Measurements from ENCODE around the gene ACCSL. TPM values are rescaled to one million over a fixed set of nuclear protein-coding genes. Genes with fewer than 3 reads are reported as not detected.

Gene ACCSL
- total and polyA plus RNA-seq, 2 donors from 2014 or later, result not detected

DNA sequence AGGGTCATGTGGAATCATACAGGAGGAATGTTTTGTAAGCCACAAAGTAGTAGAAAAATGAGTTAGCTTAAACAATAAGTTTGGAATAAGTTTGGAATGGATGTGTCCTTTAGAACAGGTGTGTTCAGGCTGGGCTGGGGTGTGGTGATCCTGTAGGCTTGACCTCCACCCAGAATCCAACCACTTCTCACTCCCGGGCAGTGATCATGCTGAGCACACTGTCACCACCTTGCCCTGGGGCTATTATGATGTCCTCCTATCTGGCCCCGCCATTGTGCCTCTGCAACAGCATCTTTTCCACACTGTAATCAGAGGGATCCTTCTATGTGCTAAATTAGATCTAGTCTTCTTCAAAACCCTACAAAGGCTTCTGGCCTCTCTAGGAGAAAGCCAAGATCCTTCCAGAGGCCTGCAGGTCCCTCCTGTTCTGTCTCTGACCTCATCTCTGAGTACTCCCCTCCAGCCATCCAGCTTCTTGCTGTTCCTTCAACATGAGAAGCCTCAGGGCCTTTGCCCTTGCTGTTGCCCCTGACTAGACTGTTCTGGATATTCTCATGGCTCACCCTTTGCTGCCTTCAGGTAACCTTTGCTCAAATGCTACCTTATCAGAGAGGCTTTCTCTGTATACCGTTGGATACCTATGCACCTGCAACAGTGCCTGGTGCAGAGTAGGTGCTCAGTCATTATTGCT lies 18.8 kb upstream of the ACCSL start:
- H3K36me3 ChIP-seq (ENCODE audit: control insufficient read depth in 2 of 3, insufficient read depth in 3 of 3, low read length in 3 of 3), result no peaks in the 10 kb centered on the region
- intact Hi-C loops (cut with DNase I), result no loop called here
- DNase-seq (no peak), FAIRE-seq (no peak)
- TF ChIP-seq, protein P1, sequence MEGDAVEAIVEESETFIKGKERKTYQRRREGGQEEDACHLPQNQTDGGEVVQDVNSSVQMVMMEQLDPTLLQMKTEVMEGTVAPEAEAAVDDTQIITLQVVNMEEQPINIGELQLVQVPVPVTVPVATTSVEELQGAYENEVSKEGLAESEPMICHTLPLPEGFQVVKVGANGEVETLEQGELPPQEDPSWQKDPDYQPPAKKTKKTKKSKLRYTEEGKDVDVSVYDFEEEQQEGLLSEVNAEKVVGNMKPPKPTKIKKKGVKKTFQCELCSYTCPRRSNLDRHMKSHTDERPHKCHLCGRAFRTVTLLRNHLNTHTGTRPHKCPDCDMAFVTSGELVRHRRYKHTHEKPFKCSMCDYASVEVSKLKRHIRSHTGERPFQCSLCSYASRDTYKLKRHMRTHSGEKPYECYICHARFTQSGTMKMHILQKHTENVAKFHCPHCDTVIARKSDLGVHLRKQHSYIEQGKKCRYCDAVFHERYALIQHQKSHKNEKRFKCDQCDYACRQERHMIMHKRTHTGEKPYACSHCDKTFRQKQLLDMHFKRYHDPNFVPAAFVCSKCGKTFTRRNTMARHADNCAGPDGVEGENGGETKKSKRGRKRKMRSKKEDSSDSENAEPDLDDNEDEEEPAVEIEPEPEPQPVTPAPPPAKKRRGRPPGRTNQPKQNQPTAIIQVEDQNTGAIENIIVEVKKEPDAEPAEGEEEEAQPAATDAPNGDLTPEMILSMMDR (IDR thresholded peaks at IDR 0.05; ENCODE audit: borderline replicate concordance, extremely low read depth, insufficient read depth), result no peak
- H3K9ac ChIP-seq (ENCODE audit: low read length in 3 of 3), result no peak overlapping the region
- H3K4me3 ChIP-seq (ENCODE audit: low read length in 3 of 3), result no peak overlapping the region
- H3K27me3 ChIP-seq (ENCODE audit: control insufficient read depth, insufficient read depth, low read length), result no peaks in the 10 kb centered on the region
- peak overlapping the region in 1 of 2 donors; percentile 7 for H3K27ac ChIP-seq (ENCODE audit: low read depth in 2 of 2, low read length in 2 of 2)
- H3K4me1 ChIP-seq (ENCODE audit: control insufficient read depth in 2 of 3, insufficient read depth in 2 of 3, low read depth in 1 of 3, low read length in 3 of 3), result peaks cover 0 to 7% (median 0%) of the 10 kb centered on the region in 3 donors
- peaks cover 0 to 6% (median 0%) of the 10 kb centered on the region in 3 donors for H3K9me3 ChIP-seq (ENCODE audit: control insufficient read depth in 2 of 3, insufficient read depth in 1 of 3, low read length in 3 of 3)

DNA sequence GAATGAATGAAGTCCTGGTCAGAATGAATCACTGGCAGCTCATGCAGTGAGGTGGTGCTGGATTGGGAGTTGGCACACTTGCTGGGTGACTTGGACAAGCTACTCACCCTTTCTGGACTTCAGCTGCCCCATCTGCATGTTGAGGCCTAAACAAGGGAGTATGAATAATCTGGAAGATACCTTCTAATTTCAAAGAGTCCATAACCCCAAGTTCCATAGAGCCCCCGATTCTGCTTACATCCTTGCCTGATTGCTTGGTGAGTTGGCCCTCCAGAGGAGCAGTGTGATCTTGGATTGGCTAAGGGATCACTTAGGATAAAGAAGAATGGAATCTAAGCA lies 18.3 kb upstream of the ACCSL start:
- H3K4me3 ChIP-seq (ENCODE audit: low read length in 3 of 3), result no peak overlapping the region
- H3K27me3 ChIP-seq (ENCODE audit: control insufficient read depth, insufficient read depth, low read length), result no peaks in the 10 kb centered on the region
- H3K4me1 ChIP-seq (ENCODE audit: control insufficient read depth in 2 of 3, insufficient read depth in 2 of 3, low read depth in 1 of 3, low read length in 3 of 3), result peaks cover 0 to 7% (median 0%) of the 10 kb centered on the region in 3 donors
- DNase-seq (no peak), FAIRE-seq (no peak)
- H3K9ac ChIP-seq (ENCODE audit: low read length in 3 of 3), result no peak overlapping the region
- H3K27ac ChIP-seq (ENCODE audit: low read depth in 2 of 2, low read length in 2 of 2), result peak overlapping the region in 1 of 2 donors; percentile 7
- TF ChIP-seq, protein P1 (IDR thresholded peaks at IDR 0.05; ENCODE audit: borderline replicate concordance, extremely low read depth, insufficient read depth), result no peak
- peaks cover 0 to 6% (median 0%) of the 10 kb centered on the region in 3 donors for H3K9me3 ChIP-seq (ENCODE audit: control insufficient read depth in 2 of 3, insufficient read depth in 1 of 3, low read length in 3 of 3)
- intact Hi-C loops (cut with DNase I), result no loop called here
- no peaks in the 10 kb centered on the region for H3K36me3 ChIP-seq (ENCODE audit: control insufficient read depth in 2 of 3, insufficient read depth in 3 of 3, low read length in 3 of 3)

DNA sequence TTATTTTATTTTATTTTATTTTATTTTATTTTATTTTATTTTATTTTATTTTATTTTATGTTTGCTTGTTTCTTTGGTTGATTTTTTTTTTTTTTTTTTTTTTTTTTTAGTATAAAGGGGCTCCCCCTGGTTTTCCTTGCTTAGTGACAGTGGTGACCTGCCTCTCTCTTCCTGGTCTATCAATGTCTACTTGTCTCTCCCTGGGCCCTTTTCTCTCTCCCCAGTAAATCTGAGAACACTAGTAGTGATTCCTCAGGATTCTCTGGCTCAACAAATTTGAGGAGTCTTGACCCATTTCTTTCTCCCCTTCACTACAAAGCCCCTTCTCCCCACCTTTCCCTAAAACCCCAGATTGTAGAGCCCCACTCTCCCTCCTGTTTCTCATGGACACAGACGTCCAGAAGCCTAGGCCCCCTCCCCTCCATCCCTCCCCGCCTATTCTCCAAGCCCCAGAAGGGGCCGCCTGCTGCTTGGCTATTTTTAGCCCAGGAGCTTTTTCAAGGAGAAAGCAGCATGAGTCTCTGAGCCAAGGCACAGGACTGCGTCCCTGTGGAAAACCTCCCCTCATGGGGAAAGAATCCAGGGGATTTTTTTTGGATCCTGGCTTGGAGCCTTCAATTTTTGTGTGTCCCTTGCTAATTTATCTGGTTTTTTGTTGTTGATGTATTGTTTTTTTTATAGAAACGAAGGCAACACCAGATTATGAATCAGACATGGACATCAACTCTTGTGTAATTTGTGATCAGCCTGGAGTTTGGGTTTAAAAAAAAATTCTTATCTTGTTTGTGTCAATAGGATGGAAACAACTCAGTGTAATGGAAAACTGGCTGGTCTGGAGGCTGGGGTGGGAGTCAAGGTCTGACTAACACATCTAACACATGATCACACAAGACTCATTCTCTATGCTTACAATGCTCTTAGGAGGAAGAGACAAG lies 17.5 kb upstream of the ACCSL start:
- Histone ChIP-seq H3K9ac (ENCODE audit: low read length in 3 of 3) (peak overlapping the region in 1 of 3 donors; percentile 8), H3K27ac (ENCODE audit: low read depth in 2 of 2, low read length in 2 of 2) (peak overlapping the region; percentile 68 to 93), H3K4me3 (ENCODE audit: low read length in 3 of 3) (no peak overlapping the region), H3K4me1 (ENCODE audit: control insufficient read depth in 2 of 3, insufficient read depth in 2 of 3, low read depth in 1 of 3, low read length in 3 of 3) (peaks cover 0 to 7% (median 0%) of the 10 kb centered on the region in 3 donors), H3K9me3 (ENCODE audit: control insufficient read depth in 2 of 3, insufficient read depth in 1 of 3, low read length in 3 of 3) (peaks cover 0 to 6% (median 0%) of the 10 kb centered on the region in 3 donors), H3K27me3 (ENCODE audit: control insufficient read depth, insufficient read depth, low read length) (no peaks in the 10 kb centered on the region), H3K36me3 (ENCODE audit: control insufficient read depth in 2 of 3, insufficient read depth in 3 of 3, low read length in 3 of 3) (no peaks in the 10 kb centered on the region)
- intact Hi-C loops (cut with DNase I), result loop anchor here (10.0 kb wide), 1 partner anchor 85 kb away; the partner anchor contains the start of gene C11orf96
- peak; percentile 41 for FAIRE-seq
- DNase-seq, result peak in 2 of 5 donors; percentile 12 to 73
- TF ChIP-seq, protein P1 (IDR thresholded peaks at IDR 0.05; ENCODE audit: borderline replicate concordance, extremely low read depth, insufficient read depth), result no peak
